Adipocyte (in vitro differentiated cells): ENCODE results near the gene ATP10B.

Source experiments
- DNase-seq: peaks from one replicate; pipeline ENCODE4 v3.0.0-alpha.2; 2015; ENCODE audit warnings: low read depth
- H3K27me3 ChIP-seq: replicated peaks from 2 replicates; pipeline ENCODE4 v1.7.0; 2013; ENCODE audit warnings: mild to moderate bottlenecking, low read length, moderate library complexity; ENCODE audit not compliant: control insufficient read depth, insufficient read depth
- H3K36me3 ChIP-seq: 2 replicates; pipeline ENCODE4 v1.7.0; 2013; ENCODE audit warnings: low read length, mild to moderate bottlenecking, moderate library complexity; ENCODE audit not compliant: control insufficient read depth, insufficient read depth, severe bottlenecking
- H3K4me1 ChIP-seq: 2 replicates; pipeline ENCODE4 v1.7.0; 2013; ENCODE audit warnings: mild to moderate bottlenecking, low read length, moderate library complexity; ENCODE audit not compliant: control insufficient read depth, insufficient read depth
- H3K4me3 ChIP-seq: 2 replicates; pipeline ENCODE4 v1.7.0; 2013; ENCODE audit warnings: mild to moderate bottlenecking, low read length, moderate library complexity
- H3K9ac ChIP-seq: 2 replicates; pipeline ENCODE4 v1.7.0; 2013; ENCODE audit warnings: mild to moderate bottlenecking, low read length, moderate library complexity
- H3K9me3 ChIP-seq: 2 replicates; pipeline ENCODE4 v1.7.0; 2013; ENCODE audit warnings: mild to moderate bottlenecking, low read length, moderate library complexity; ENCODE audit not compliant: control insufficient read depth

The ATP10B gene

GRCh38 chr5:160787240-160787639 lies 64.8 kb downstream of the ATP10B start:
- no peaks in the 10 kb centered on the region for H3K36me3 ChIP-seq
- no peaks in the 10 kb centered on the region for H3K9me3 ChIP-seq
- no peaks in the 10 kb centered on the region for H3K4me1 ChIP-seq
- no peak overlapping the region for H3K9ac ChIP-seq
- no peaks in the 10 kb centered on the region for H3K27me3 ChIP-seq
- no peak overlapping the region for H3K4me3 ChIP-seq
- DNase-seq = no peak

DNA sequence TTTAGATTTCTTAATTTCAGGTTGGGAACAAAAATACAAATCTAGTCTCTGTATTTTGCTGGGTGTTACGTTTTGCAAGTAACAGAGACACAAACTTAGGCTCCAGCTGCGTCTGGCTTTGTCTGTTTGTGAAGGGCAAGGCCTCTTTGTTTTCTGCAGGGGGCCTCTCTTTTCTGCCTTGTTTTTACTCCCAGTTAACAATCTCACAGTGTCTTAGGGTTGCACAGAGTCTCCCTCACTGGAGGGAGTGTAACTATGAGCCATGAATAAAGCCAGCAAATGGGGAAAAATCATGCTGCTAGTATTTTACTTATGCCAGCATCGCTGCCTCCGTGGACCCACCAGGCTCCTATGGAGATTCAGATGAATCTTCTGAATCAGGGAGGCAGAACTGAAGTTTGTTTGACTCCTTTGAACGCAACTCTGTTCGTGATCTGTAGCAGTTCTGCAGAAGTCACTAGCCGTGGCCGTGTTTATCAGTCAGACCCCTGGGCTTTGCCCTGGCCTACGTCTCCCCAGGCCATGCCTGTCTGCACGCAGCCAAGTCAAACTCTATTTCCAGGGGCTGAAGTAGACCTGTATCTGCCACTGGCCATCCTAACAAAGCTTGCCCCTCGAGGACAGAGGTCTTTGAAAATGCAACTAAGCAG lies 77.2 kb downstream of the ATP10B start:
- DNase-seq = no peak
- Histone ChIP-seq H3K4me3 (no peak overlapping the region), H3K27me3 (peaks cover 4% of the 10 kb centered on the region), H3K4me1 (no peaks in the 10 kb centered on the region), H3K9ac (no peak overlapping the region), H3K36me3 (no peaks in the 10 kb centered on the region), H3K9me3 (no peaks in the 10 kb centered on the region)

DNA sequence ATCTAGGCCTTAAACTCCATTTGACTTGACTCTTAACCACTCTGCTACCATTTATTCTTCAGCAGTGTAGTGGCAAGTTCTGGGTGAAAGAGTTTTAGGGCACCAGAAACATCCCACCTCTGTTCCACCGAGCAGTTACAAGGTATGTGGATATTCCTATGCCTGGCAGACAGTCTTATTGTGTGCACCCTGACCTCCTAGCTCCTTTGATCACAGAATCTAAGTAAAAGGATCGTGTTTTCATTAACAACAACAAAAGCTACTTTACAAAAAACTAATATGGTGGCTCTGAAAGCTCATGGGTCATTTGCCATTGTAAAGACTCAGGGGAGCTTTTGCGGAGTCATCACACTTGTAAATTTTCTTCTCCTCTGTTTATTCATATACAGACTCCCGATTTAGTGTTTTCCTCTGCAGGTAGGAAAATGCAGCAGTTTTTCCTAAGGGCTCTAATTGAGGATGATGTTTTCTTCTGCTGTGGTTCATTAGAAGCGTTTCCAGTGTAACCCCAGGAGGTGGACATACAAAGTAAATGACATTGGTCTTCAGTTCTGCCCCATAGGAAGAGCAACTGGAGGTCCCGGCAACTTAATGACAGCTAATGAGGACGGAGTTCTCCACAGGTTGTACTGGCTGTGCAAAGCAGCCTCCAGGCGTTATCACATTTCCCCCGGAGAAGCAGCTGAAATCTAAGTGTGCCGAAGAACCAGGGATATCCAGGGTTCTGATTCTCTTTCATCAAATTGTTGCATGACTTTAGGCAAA lies 78.2 kb downstream of the ATP10B start:
- DNase-seq = no peak
- H3K4me3 ChIP-seq = no peak overlapping the region
- H3K36me3 ChIP-seq = no peaks in the 10 kb centered on the region
- H3K9ac ChIP-seq = no peak overlapping the region
- no peaks in the 10 kb centered on the region for H3K4me1 ChIP-seq
- H3K27me3 ChIP-seq = peaks cover 4% of the 10 kb centered on the region
- H3K9me3 ChIP-seq = no peaks in the 10 kb centered on the region

- Histone ChIP-seq H3K4me1 (no peaks in the 10 kb centered on the region), H3K9ac (no peak overlapping the region), H3K27me3 (peaks cover 4% of the 10 kb centered on the region), H3K9me3 (no peaks in the 10 kb centered on the region), H3K36me3 (no peaks in the 10 kb centered on the region), H3K4me3 (no peak overlapping the region)
- no peak for DNase-seq
Observed at GRCh38 chr5:160772854-160773253, 79.2 kb downstream of the ATP10B start.

DNA sequence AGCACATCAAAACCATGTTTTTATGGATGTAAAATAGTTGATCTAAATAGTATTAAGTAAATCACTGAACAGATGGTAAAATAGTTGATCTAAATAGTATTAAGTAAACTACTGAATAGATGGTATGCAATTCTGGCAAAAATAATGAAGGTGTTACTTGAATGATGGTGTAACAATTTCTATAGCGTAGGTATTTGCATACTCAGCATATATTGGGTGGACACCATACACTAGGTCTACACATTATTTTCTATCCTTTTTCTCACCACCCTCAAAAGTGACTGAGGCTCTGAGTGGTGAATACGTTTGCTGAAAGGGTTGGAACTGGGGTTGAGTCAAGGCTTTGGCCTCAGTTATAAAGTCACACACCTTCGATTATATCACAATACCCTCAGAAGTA lies 81.3 kb downstream of the ATP10B start:
- no peak for DNase-seq
- Histone ChIP-seq H3K9ac (no peak overlapping the region), H3K4me3 (no peak overlapping the region), H3K36me3 (no peaks in the 10 kb centered on the region), H3K9me3 (no peaks in the 10 kb centered on the region), H3K4me1 (no peaks in the 10 kb centered on the region), H3K27me3 (no peaks in the 10 kb centered on the region)

DNA sequence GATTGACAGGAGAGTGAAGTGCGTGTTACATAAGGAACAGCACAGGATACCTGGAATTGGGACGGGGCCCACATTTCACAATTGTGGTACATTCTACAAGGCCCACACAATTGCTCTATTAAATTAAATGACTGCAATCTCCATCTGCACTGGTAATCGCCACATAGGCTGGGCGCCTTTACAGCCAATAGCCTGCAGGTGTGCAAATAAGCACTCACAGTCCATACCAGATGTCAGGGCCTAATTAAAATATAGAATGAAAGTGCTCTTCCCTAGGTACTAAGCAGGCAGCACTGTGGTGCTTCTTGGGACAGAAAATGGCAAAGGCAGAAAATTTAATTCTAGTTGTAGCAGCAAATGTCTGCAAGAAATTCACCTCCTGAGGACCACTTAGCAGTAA lies 82.7 kb downstream of the ATP10B start:
- no peak overlapping the region for H3K9ac ChIP-seq
- DNase-seq = no peak

GRCh38 chr5:160767062-160767461 lies 84.9 kb downstream of the ATP10B start:
- Histone ChIP-seq H3K9ac (no peak overlapping the region), H3K4me3 (no peak overlapping the region), H3K9me3 (peaks cover 4% of the 10 kb centered on the region), H3K27me3 (no peaks in the 10 kb centered on the region), H3K4me1 (no peaks in the 10 kb centered on the region), H3K36me3 (no peaks in the 10 kb centered on the region)
- DNase-seq = no peak

More for the DNA sequence above, 82.7 kb downstream of the ATP10B start:
- no peaks in the 10 kb centered on the region for H3K4me1 ChIP-seq
- no peaks in the 10 kb centered on the region for H3K9me3 ChIP-seq
- no peak overlapping the region for H3K4me3 ChIP-seq
- no peaks in the 10 kb centered on the region for H3K27me3 ChIP-seq
- H3K36me3 ChIP-seq = no peaks in the 10 kb centered on the region

DNA sequence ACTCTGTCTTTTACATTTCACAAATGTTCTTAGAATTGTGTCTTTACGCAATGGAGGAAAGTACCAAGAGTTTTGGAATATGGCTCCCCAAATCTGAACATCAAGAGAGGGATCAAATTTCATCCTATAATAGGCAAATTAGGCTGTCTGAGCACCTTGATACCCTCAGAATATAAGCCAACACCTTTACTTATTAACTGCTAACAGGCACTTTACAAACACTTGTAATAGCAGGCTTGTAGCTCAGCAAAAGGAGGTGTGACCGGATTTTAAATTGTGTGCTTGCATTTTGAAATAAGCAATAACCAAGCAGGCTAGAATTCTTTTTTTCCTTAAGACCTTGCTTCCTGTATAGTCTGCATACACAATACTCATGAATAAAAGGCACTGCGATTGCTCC lies 92.0 kb downstream of the ATP10B start:
- Histone ChIP-seq H3K27me3 (no peaks in the 10 kb centered on the region), H3K4me1 (no peaks in the 10 kb centered on the region), H3K9ac (no peak overlapping the region), H3K9me3 (peaks cover 4% of the 10 kb centered on the region), H3K36me3 (no peaks in the 10 kb centered on the region), H3K4me3 (no peak overlapping the region)
- DNase-seq = no peak

- no peaks in the 10 kb centered on the region for H3K36me3 ChIP-seq
- peaks cover under 1% of the 10 kb centered on the region for H3K9me3 ChIP-seq
- no peak overlapping the region for H3K4me3 ChIP-seq
- no peaks in the 10 kb centered on the region for H3K27me3 ChIP-seq
- H3K9ac ChIP-seq = no peak overlapping the region
- no peak for DNase-seq
- no peaks in the 10 kb centered on the region for H3K4me1 ChIP-seq
Observed at GRCh38 chr5:160757194-160757593, 94.8 kb downstream of the ATP10B start.

DNA sequence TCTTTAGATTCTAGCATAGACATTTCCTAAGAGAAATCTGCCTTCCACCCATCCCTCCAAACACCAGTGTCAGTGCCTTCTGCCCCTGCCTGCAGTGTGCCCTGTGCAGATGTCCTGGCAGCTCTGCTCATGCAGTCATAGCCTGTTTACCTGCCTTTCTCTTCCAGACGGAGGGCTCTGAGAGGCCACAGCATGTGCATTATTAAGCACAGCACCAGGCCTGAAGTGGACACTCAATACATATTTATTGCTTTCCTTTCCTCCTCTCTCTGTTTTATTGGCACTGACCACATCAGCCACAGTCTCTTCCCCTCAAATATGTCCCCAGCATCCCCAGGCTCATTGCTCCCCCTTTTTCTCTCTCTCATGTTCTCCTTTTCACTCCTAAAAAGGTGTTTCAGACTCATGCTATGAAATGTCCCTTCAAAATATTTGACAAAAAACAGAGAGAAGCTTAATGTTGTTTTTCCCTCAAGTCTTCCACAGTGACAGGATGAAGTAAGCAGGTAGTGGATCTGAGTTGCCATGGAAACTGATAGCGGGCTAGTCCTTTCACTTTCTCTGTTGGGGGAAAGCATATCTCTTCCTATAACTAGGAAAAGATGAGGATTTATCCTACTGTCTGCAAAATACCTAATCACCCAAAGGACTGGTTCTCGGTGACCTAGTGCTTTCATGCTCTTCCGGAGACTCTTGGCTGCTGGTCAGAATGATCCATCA lies 100.9 kb downstream of the ATP10B start:
- DNase-seq = no peak
- no peaks in the 10 kb centered on the region for H3K4me1 ChIP-seq
- H3K36me3 ChIP-seq = no peaks in the 10 kb centered on the region
- no peaks in the 10 kb centered on the region for H3K27me3 ChIP-seq
- no peaks in the 10 kb centered on the region for H3K9me3 ChIP-seq
- H3K4me3 ChIP-seq = no peak overlapping the region
- no peak overlapping the region for H3K9ac ChIP-seq

DNA sequence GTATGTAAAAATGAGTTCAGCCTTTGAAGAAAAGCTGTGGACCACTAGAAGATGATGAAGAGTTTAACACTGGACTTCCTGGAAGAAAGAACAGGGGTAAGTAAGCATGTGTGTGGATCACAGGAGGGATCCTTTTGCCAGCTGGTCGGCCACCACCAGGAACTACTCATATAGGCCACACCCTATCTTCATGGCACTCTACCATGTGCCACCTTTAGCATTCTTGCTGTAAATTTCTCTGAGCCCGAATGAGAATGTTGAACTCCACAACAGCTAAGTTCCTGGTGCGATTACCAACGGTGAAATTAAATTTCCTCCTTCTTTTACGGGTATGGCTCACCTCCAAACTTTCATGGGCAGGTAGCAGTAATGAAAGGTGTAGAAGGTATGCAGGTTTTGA lies 102.3 kb downstream of the ATP10B start:
- no peak overlapping the region for H3K9ac ChIP-seq

More for the DNA sequence above, 102.3 kb downstream of the ATP10B start:
- no peaks in the 10 kb centered on the region for H3K36me3 ChIP-seq
- no peak overlapping the region for H3K4me3 ChIP-seq
- no peak for DNase-seq
- H3K9me3 ChIP-seq = no peaks in the 10 kb centered on the region
- no peaks in the 10 kb centered on the region for H3K4me1 ChIP-seq
- H3K27me3 ChIP-seq = no peaks in the 10 kb centered on the region
